ENCODE measurements around the gene TEX36.

GRCh38 chr10:125683063-125683462, at the start of gene TEX36:
- TF ChIP-seq CTCF (IDR thresholded peaks at IDR 0.05), result no peak
- no peak for TF ChIP-seq POLR2A (IDR thresholded peaks at IDR 0.05)
